Fibroblast of lung (primary cell): Measurements from ENCODE around the gene HPS3. TPM values are rescaled to one million over a fixed set of nuclear protein-coding genes. Genes with fewer than 3 reads are reported as not detected.
A peak's percentile ranks its signal among the peaks of the same experiment; 100 is the strongest.

Experiments used
- DNase-seq, 2 donors: peaks; one replicate each; pipeline versions ENCODE4 v3.0.0 to v3.0.0-alpha.2; 2010; ENCODE audit warnings: low read depth in 2 of 2
- H2AFZ ChIP-seq: 2 replicates; pipeline ENCODE4 v1.5.1; 2012; ENCODE audit warnings: low read length, control low read depth, inconsistent platforms
- H3K27ac ChIP-seq: 2 replicates; pipeline ENCODE4 v1.5.1; 2011; ENCODE audit warnings: low read length, control low read depth; ENCODE audit not compliant: insufficient read depth
- H3K27me3 ChIP-seq: 2 replicates; pipeline ENCODE4 v1.5.1; 2011; ENCODE audit warnings: mild to moderate bottlenecking, low read length; ENCODE audit not compliant: control insufficient read depth, insufficient read depth
- H3K36me3 ChIP-seq: 2 replicates; pipeline ENCODE4 v1.5.1; 2011; ENCODE audit warnings: low read length; ENCODE audit not compliant: control insufficient read depth, insufficient read depth
- H3K4me1 ChIP-seq: 2 replicates; pipeline ENCODE4 v1.5.1; 2011; ENCODE audit warnings: low read length; ENCODE audit not compliant: control insufficient read depth, insufficient read depth; ENCODE audit errors: extremely low read depth
- H3K4me2 ChIP-seq: 2 replicates; pipeline ENCODE4 v1.5.1; 2011; ENCODE audit warnings: low read length, control low read depth; ENCODE audit not compliant: insufficient read depth; ENCODE audit errors: extremely low read depth
- H3K4me3 ChIP-seq, 4 experiments: fragments of 200-600 bp in 1 of 4; sonication (generic) in 1 of 4; replicated peaks in 1 of 4; 2 replicates each; pipeline ENCODE4 v1.5.1; 2011 to 2016; ENCODE audit warnings: low read length in 4 of 4, low read depth in 3 of 4, mild to moderate bottlenecking in 3 of 4, control low read depth in 2 of 4, inconsistent platforms in 1 of 4, mixed read lengths in 1 of 4; ENCODE audit not compliant: insufficient read depth in 1 of 4; ENCODE audit errors: control extremely low read depth in 1 of 4
- H3K79me2 ChIP-seq: 2 replicates; pipeline ENCODE4 v1.5.1; 2012; ENCODE audit warnings: mild to moderate bottlenecking, low read length, inconsistent platforms; ENCODE audit not compliant: control insufficient read depth, insufficient read depth
- H3K9ac ChIP-seq: 2 replicates; pipeline ENCODE4 v1.5.1; 2011; ENCODE audit warnings: mild to moderate bottlenecking, low read length, control low read depth; ENCODE audit not compliant: insufficient read depth
- H3K9me3 ChIP-seq: 2 replicates; pipeline ENCODE4 v1.5.1; 2012; ENCODE audit warnings: low read depth, low read length; ENCODE audit not compliant: control insufficient read depth, insufficient read depth
- H4K20me1 ChIP-seq: 2 replicates; pipeline ENCODE4 v1.5.1; 2011; ENCODE audit warnings: low read length; ENCODE audit not compliant: control insufficient read depth, insufficient read depth; ENCODE audit errors: extremely low read depth
- CTCF ChIP-seq, 2 donors: IDR thresholded peaks in 1 of 2; conservative IDR thresholded peaks in 1 of 2; 1 replicate in 1 of 2; 2 replicates in 1 of 2; pipeline ENCODE4 v1.5.1; 2011 to 2012; ENCODE audit warnings: low read length in 2 of 2, control low read depth in 1 of 2, inconsistent platforms in 1 of 2, low read depth in 1 of 2, mild to moderate bottlenecking in 1 of 2
- EZH2 ChIP-seq: IDR thresholded peaks from 2 replicates; pipeline ENCODE4 v1.5.1; 2012; ENCODE audit warnings: low read length, control low read depth, mild to moderate bottlenecking; ENCODE audit errors: missing control alignments
- polyA plus RNA-seq, 2 donors: library from polyadenylated mRNA; depleted of rRNA in 1 of 2; stranded (reverse) in 1 of 2; unstranded in 1 of 2; fragments of >200 nt; gene quantifications; 2 replicates each; pipeline ENCODE4 v1.2.1, GENCODE V29; 2011 to 2012; ENCODE audit warnings: missing spikeins in 1 of 2
- total RNA-seq: library from RNA; depleted of rRNA; stranded (reverse); fragments of >200 nt; gene quantifications from 2 replicates; pipeline ENCODE4 v1.2.1, GENCODE V29; 2014

HPS3 gene
- total and polyA plus RNA-seq, 2 donors (not counting 1 experiment from before 2014, with no cell fraction given), result 31.0 to 33.4 TPM

- no peak overlapping the region for H3K27ac ChIP-seq
- H3K9me3 ChIP-seq, result no peaks in the 10 kb centered on the region
- no peaks in the 10 kb centered on the region for H4K20me1 ChIP-seq
- H3K9ac ChIP-seq, result no peak overlapping the region
- no peak overlapping the region for H2AFZ ChIP-seq
- H3K79me2 ChIP-seq, result no peaks in the 10 kb centered on the region
- H3K4me2 ChIP-seq, result no peak overlapping the region
- no peaks in the 10 kb centered on the region for H3K27me3 ChIP-seq
- DNase-seq, result no peak
- peaks cover 13% of the 10 kb centered on the region for H3K4me1 ChIP-seq
- H3K36me3 ChIP-seq, result no peaks in the 10 kb centered on the region
- no peak overlapping the region for H3K4me3 ChIP-seq
- TF ChIP-seq EZH2, result no peak
- TF ChIP-seq CTCF (conservative IDR thresholded peaks at IDR 0.05 in 1 of 2, IDR thresholded peaks at IDR 0.05 in 1 of 2; ENCODE audit: low read depth in 1 of 2, low read length in 2 of 2), result no peak
These were observed 47.7 kb downstream of the HPS3 start for GRCh38 chr3:149177122-149177521.

- TF ChIP-seq CTCF (conservative IDR thresholded peaks at IDR 0.05 in 1 of 2, IDR thresholded peaks at IDR 0.05 in 1 of 2; ENCODE audit: low read depth in 1 of 2, low read length in 2 of 2) (no peak), EZH2 (no peak)
- Histone ChIP-seq H4K20me1 (no peaks in the 10 kb centered on the region), H3K79me2 (no peaks in the 10 kb centered on the region), H3K36me3 (no peaks in the 10 kb centered on the region), H2AFZ (no peak overlapping the region), H3K9me3 (no peaks in the 10 kb centered on the region), H3K27me3 (no peaks in the 10 kb centered on the region), H3K4me1 (peaks cover 13% of the 10 kb centered on the region), H3K27ac (peak overlapping the region; percentile 79), H3K9ac (no peak overlapping the region), H3K4me3 (no peak overlapping the region), H3K4me2 (no peak overlapping the region)
- peak; percentile 48 to 85 for DNase-seq
These were observed 49.8 kb downstream of the HPS3 start for GRCh38 chr3:149179220-149179619.

- Histone ChIP-seq H4K20me1 (no peaks in the 10 kb centered on the region), H3K4me3 (no peak overlapping the region), H2AFZ (peak overlapping the region; percentile 56), H3K27ac (peak overlapping the region; percentile 79), H3K4me2 (peak overlapping the region; percentile 44), H3K79me2 (no peaks in the 10 kb centered on the region), H3K36me3 (no peaks in the 10 kb centered on the region), H3K27me3 (no peaks in the 10 kb centered on the region), H3K9ac (no peak overlapping the region), H3K4me1 (peaks cover 13% of the 10 kb centered on the region), H3K9me3 (no peaks in the 10 kb centered on the region)
- peak; percentile 99 to 100 for DNase-seq
- no peak for TF ChIP-seq CTCF (conservative IDR thresholded peaks at IDR 0.05 in 1 of 2, IDR thresholded peaks at IDR 0.05 in 1 of 2; ENCODE audit: low read depth in 1 of 2, low read length in 2 of 2)
- no peak for TF ChIP-seq EZH2
These were observed 50.7 kb downstream of the HPS3 start for GRCh38 chr3:149180057-149180573.
